Measurements from ENCODE around the gene DBNDD2. TPM values are rescaled to one million over a fixed set of nuclear protein-coding genes. Genes with fewer than 3 reads are reported as not detected.

The DBNDD2 gene
- total RNA-seq, 1 experiment from 2014 or later, result 58.7 TPM

DNA sequence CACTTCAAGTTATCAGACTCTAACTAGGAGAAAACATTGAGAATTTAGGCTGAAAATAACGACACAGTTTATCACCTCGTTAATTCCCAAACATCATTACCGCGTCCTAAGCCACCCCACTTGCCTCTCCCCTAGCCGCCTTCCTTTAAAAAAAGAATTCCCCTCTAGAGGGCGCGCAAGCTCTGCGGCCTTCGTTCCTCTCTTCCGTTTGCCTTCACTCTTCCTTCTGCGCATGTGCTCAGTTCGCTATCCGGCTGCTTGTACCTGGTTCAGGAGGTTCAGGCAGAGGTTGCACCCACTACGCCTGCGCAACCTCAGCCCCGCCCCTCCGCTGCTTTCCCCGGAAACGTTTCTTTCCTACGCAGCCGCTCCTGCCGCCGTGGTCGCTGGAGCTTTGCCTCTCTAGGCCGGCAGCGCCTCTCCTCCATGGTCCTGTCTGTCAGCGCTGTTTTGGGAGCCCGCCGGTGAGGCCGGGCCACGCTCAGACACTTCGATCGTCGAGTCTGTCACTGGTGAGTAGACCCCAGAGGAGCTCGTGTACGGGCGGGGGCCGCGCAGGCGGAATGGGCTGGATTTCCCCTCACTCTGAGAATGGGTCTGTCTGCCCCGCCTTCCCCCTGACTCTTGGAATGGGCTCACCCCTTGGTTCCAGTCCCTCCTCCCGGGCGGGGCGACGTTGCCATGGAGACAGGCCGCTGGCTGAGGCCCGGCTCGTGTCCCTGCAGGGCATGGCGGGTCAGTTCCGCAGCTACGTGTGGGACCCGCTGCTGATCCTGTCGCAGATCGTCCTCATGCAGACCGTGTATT is 45.1 kb upstream of the DBNDD2 start, which contains the start of gene SYS1 (continued):
- TF ChIP-seq, protein P1, sequence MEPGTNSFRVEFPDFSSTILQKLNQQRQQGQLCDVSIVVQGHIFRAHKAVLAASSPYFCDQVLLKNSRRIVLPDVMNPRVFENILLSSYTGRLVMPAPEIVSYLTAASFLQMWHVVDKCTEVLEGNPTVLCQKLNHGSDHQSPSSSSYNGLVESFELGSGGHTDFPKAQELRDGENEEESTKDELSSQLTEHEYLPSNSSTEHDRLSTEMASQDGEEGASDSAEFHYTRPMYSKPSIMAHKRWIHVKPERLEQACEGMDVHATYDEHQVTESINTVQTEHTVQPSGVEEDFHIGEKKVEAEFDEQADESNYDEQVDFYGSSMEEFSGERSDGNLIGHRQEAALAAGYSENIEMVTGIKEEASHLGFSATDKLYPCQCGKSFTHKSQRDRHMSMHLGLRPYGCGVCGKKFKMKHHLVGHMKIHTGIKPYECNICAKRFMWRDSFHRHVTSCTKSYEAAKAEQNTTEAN (CRISPR knock-in tag; IDR thresholded peaks at IDR 0.05), result no peak
- TF ChIP-seq MXD4 (CRISPR knock-in tag; IDR thresholded peaks at IDR 0.05; ENCODE audit: borderline replicate concordance) (no peak), FOXP1 (CRISPR knock-in tag; IDR thresholded peaks at IDR 0.05; ENCODE audit: borderline replicate concordance) (peak; percentile 24; the same call in 1 of the 2 replicates), GABPB1 (CRISPR knock-in tag; IDR thresholded peaks at IDR 0.05) (peak; percentile 80), TEAD4 (CRISPR knock-in tag; IDR thresholded peaks at IDR 0.05) (no peak), NFYB (CRISPR knock-in tag; conservative IDR thresholded peaks at IDR 0.05; ENCODE audit: low read depth) (no peak), RELA (CRISPR knock-in tag; IDR thresholded peaks at IDR 0.05; ENCODE audit: borderline replicate concordance) (no peak; the same call in 1 of the 2 replicates), TCF7 (CRISPR knock-in tag; IDR thresholded peaks at IDR 0.05; ENCODE audit: low read depth) (no peak), ATF1 (CRISPR knock-in tag; IDR thresholded peaks at IDR 0.05) (no peak), SMAD3 (CRISPR knock-in tag; IDR thresholded peaks at IDR 0.05; ENCODE audit: borderline replicate concordance) (peak; percentile 51; the same call in 1 of the 2 replicates), SP1 (CRISPR knock-in tag; conservative IDR thresholded peaks at IDR 0.05) (peak; percentile 85), TEAD1 (CRISPR knock-in tag; IDR thresholded peaks at IDR 0.05) (peak; percentile 50)
- TF ChIP-seq, protein P2, sequence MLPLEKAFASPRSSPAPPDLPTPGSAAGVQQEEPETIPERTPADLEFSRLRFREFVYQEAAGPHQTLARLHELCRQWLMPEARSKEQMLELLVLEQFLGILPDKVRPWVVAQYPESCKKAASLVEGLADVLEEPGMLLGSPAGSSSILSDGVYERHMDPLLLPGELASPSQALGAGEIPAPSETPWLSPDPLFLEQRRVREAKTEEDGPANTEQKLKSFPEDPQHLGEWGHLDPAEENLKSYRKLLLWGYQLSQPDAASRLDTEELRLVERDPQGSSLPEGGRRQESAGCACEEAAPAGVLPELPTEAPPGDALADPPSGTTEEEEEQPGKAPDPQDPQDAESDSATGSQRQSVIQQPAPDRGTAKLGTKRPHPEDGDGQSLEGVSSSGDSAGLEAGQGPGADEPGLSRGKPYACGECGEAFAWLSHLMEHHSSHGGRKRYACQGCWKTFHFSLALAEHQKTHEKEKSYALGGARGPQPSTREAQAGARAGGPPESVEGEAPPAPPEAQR (CRISPR knock-in tag; IDR thresholded peaks at IDR 0.05), result no peak
- TF ChIP-seq, protein P3, sequence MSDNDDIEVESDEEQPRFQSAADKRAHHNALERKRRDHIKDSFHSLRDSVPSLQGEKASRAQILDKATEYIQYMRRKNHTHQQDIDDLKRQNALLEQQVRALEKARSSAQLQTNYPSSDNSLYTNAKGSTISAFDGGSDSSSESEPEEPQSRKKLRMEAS (CRISPR knock-in tag; IDR thresholded peaks at IDR 0.05), result peak; percentile 86
- TF ChIP-seq, protein P4, sequence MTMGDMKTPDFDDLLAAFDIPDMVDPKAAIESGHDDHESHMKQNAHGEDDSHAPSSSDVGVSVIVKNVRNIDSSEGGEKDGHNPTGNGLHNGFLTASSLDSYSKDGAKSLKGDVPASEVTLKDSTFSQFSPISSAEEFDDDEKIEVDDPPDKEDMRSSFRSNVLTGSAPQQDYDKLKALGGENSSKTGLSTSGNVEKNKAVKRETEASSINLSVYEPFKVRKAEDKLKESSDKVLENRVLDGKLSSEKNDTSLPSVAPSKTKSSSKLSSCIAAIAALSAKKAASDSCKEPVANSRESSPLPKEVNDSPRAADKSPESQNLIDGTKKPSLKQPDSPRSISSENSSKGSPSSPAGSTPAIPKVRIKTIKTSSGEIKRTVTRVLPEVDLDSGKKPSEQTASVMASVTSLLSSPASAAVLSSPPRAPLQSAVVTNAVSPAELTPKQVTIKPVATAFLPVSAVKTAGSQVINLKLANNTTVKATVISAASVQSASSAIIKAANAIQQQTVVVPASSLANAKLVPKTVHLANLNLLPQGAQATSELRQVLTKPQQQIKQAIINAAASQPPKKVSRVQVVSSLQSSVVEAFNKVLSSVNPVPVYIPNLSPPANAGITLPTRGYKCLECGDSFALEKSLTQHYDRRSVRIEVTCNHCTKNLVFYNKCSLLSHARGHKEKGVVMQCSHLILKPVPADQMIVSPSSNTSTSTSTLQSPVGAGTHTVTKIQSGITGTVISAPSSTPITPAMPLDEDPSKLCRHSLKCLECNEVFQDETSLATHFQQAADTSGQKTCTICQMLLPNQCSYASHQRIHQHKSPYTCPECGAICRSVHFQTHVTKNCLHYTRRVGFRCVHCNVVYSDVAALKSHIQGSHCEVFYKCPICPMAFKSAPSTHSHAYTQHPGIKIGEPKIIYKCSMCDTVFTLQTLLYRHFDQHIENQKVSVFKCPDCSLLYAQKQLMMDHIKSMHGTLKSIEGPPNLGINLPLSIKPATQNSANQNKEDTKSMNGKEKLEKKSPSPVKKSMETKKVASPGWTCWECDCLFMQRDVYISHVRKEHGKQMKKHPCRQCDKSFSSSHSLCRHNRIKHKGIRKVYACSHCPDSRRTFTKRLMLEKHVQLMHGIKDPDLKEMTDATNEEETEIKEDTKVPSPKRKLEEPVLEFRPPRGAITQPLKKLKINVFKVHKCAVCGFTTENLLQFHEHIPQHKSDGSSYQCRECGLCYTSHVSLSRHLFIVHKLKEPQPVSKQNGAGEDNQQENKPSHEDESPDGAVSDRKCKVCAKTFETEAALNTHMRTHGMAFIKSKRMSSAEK (CRISPR knock-in tag; IDR thresholded peaks at IDR 0.05; ENCODE audit: borderline replicate concordance), result no peak
- TF ChIP-seq, protein P5, sequence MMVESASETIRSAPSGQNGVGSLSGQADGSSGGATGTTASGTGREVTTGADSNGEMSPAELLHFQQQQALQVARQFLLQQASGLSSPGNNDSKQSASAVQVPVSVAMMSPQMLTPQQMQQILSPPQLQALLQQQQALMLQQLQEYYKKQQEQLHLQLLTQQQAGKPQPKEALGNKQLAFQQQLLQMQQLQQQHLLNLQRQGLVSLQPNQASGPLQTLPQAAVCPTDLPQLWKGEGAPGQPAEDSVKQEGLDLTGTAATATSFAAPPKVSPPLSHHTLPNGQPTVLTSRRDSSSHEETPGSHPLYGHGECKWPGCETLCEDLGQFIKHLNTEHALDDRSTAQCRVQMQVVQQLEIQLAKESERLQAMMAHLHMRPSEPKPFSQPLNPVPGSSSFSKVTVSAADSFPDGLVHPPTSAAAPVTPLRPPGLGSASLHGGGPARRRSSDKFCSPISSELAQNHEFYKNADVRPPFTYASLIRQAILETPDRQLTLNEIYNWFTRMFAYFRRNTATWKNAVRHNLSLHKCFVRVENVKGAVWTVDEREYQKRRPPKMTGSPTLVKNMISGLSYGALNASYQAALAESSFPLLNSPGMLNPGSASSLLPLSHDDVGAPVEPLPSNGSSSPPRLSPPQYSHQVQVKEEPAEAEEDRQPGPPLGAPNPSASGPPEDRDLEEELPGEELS (CRISPR knock-in tag; IDR thresholded peaks at IDR 0.05), result no peak
- TF ChIP-seq, protein P6, sequence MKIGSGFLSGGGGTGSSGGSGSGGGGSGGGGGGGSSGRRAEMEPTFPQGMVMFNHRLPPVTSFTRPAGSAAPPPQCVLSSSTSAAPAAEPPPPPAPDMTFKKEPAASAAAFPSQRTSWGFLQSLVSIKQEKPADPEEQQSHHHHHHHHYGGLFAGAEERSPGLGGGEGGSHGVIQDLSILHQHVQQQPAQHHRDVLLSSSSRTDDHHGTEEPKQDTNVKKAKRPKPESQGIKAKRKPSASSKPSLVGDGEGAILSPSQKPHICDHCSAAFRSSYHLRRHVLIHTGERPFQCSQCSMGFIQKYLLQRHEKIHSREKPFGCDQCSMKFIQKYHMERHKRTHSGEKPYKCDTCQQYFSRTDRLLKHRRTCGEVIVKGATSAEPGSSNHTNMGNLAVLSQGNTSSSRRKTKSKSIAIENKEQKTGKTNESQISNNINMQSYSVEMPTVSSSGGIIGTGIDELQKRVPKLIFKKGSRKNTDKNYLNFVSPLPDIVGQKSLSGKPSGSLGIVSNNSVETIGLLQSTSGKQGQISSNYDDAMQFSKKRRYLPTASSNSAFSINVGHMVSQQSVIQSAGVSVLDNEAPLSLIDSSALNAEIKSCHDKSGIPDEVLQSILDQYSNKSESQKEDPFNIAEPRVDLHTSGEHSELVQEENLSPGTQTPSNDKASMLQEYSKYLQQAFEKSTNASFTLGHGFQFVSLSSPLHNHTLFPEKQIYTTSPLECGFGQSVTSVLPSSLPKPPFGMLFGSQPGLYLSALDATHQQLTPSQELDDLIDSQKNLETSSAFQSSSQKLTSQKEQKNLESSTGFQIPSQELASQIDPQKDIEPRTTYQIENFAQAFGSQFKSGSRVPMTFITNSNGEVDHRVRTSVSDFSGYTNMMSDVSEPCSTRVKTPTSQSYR (CRISPR knock-in tag; IDR thresholded peaks at IDR 0.05), result no peak
- TF ChIP-seq, protein P7, sequence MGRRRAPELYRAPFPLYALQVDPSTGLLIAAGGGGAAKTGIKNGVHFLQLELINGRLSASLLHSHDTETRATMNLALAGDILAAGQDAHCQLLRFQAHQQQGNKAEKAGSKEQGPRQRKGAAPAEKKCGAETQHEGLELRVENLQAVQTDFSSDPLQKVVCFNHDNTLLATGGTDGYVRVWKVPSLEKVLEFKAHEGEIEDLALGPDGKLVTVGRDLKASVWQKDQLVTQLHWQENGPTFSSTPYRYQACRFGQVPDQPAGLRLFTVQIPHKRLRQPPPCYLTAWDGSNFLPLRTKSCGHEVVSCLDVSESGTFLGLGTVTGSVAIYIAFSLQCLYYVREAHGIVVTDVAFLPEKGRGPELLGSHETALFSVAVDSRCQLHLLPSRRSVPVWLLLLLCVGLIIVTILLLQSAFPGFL (CRISPR knock-in tag; IDR thresholded peaks at IDR 0.05; ENCODE audit: borderline replicate concordance), result no peak
- TF ChIP-seq, protein P8, sequence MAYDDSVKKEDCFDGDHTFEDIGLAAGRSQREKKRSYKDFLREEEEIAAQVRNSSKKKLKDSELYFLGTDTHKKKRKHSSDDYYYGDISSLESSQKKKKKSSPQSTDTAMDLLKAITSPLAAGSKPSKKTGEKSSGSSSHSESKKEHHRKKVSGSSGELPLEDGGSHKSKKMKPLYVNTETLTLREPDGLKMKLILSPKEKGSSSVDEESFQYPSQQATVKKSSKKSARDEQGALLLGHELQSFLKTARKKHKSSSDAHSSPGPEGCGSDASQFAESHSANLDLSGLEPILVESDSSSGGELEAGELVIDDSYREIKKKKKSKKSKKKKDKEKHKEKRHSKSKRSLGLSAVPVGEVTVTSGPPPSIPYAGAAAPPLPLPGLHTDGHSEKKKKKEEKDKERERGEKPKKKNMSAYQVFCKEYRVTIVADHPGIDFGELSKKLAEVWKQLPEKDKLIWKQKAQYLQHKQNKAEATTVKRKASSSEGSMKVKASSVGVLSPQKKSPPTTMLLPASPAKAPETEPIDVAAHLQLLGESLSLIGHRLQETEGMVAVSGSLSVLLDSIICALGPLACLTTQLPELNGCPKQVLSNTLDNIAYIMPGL (CRISPR knock-in tag; IDR thresholded peaks at IDR 0.05), result no peak
- TF ChIP-seq, protein P9, sequence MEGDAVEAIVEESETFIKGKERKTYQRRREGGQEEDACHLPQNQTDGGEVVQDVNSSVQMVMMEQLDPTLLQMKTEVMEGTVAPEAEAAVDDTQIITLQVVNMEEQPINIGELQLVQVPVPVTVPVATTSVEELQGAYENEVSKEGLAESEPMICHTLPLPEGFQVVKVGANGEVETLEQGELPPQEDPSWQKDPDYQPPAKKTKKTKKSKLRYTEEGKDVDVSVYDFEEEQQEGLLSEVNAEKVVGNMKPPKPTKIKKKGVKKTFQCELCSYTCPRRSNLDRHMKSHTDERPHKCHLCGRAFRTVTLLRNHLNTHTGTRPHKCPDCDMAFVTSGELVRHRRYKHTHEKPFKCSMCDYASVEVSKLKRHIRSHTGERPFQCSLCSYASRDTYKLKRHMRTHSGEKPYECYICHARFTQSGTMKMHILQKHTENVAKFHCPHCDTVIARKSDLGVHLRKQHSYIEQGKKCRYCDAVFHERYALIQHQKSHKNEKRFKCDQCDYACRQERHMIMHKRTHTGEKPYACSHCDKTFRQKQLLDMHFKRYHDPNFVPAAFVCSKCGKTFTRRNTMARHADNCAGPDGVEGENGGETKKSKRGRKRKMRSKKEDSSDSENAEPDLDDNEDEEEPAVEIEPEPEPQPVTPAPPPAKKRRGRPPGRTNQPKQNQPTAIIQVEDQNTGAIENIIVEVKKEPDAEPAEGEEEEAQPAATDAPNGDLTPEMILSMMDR (IDR thresholded peaks at IDR 0.05), result peak; percentile 77
